Anterior cingulate cortex (tissue), 58 donors: Measurements from ENCODE around the gene PPP1R1A.
A peak's percentile ranks its signal among the peaks of the same experiment; 100 is the strongest.

Experiments used
- DNase-seq, 58 donors: peaks; one replicate each; lab custom pipeline; 2025; lab: John Stamatoyannopoulos, UW

Gene PPP1R1A

GRCh38 chr12:54578778-54579177, 9.7 kb downstream of the PPP1R1A start:
- peak in 1 of 58 donors; percentile 27 for DNase-seq

- DNase-seq = no peak
Observed at GRCh38 chr12:54572881-54573280, 15.6 kb downstream of the PPP1R1A start.

GRCh38 chr12:54571193-54572188, 17.0 kb downstream of the PPP1R1A start:
- DNase-seq = peak in 1 of 58 donors; percentile 27

GRCh38 chr12:54569995-54570528, 18.4 kb downstream of the PPP1R1A start:
- DNase-seq = no peak

- DNase-seq = no peak
Observed at GRCh38 chr12:54569072-54569471, 19.4 kb downstream of the PPP1R1A start.

- no peak for DNase-seq
Observed at GRCh38 chr12:54566792-54567191, 21.7 kb downstream of the PPP1R1A start.

GRCh38 chr12:54565986-54566544, 22.4 kb downstream of the PPP1R1A start:
- no peak for DNase-seq

GRCh38 chr12:54565310-54565985, 23.0 kb downstream of the PPP1R1A start:
- DNase-seq = no peak

GRCh38 chr12:54564768-54565167, 23.7 kb downstream of the PPP1R1A start:
- DNase-seq = no peak

- no peak for DNase-seq
Observed at GRCh38 chr12:54563787-54564186, 24.7 kb downstream of the PPP1R1A start.

GRCh38 chr12:54562750-54563356, 25.6 kb downstream of the PPP1R1A start:
- no peak for DNase-seq

GRCh38 chr12:54561164-54561563, 27.3 kb downstream of the PPP1R1A start:
- peak in 14 of 58 donors; percentile 6 to 37 (median 21) for DNase-seq

- DNase-seq = peak in 57 of 58 donors; percentile 23 to 94 (median 84)
Observed at GRCh38 chr12:54560374-54560858, 28.0 kb downstream of the PPP1R1A start.

GRCh38 chr12:54558759-54559158, 29.7 kb downstream of the PPP1R1A start:
- DNase-seq = no peak

- peak in 22 of 58 donors; percentile 3 to 60 (median 28) for DNase-seq
Observed at GRCh38 chr12:54558311-54558710, 30.1 kb downstream of the PPP1R1A start.

- DNase-seq = no peak
Observed at GRCh38 chr12:54555670-54556257, 32.7 kb downstream of the PPP1R1A start.

- DNase-seq = peak in 10 of 58 donors; percentile 14 to 60 (median 50)
Observed at GRCh38 chr12:54549774-54550451, 38.5 kb downstream of the PPP1R1A start.

GRCh38 chr12:54546511-54546910, 41.9 kb downstream of the PPP1R1A start:
- DNase-seq = peak in 1 of 58 donors; percentile 45

- DNase-seq = no peak
Observed at GRCh38 chr12:54544743-54545142, 43.7 kb downstream of the PPP1R1A start.
